NCI-H1417 (cell line): ENCODE results near the gene RBM42.

ENCODE experiments used
- DNase-seq, 3 experiments: peaks; one replicate each; lab custom pipeline; 2025; lab: John Stamatoyannopoulos, UW

RBM42 gene

DNA sequence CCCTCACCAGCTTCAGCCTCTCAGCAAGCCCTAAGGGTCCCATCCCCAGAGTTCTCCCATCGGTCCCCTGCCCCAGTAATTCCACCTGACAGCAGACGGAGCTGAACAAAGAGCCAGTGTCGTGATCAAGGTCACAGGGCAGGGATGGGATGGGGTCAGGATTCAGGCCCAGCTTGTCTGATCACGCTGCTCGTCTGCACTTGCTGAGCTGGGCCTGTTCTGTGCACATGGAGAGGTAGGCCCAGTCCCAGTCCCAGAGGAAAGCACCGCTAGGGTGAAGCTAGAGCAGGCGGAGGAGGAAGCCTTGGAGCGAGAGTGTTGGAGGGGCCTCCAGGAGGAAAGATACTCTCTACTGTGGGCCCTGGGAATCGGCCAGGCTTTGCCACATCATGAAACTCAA, 7.1 kb upstream of the RBM42 start:
- DNase-seq: no peak

DNA sequence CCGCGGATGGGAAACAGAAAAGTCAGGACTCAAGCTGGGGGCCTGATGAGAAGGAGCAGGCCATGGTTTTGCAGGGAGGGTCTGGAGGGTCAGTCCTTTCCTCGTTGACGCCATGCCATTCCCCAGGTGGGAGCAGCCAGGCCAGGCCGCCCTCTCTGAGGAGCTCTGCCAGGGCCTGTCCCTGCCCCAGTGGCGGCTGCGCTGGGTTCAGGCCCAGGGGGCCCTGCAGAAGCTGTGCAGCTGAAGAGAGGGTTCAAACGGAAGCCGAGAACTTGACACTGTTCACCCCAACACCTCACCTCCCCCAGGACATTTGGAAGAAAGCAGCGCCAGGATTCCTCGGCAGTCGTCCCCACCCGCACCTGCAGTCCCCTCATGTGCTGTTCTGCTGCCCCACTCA, 6.1 kb upstream of the RBM42 start:
- no peak for DNase-seq

DNA sequence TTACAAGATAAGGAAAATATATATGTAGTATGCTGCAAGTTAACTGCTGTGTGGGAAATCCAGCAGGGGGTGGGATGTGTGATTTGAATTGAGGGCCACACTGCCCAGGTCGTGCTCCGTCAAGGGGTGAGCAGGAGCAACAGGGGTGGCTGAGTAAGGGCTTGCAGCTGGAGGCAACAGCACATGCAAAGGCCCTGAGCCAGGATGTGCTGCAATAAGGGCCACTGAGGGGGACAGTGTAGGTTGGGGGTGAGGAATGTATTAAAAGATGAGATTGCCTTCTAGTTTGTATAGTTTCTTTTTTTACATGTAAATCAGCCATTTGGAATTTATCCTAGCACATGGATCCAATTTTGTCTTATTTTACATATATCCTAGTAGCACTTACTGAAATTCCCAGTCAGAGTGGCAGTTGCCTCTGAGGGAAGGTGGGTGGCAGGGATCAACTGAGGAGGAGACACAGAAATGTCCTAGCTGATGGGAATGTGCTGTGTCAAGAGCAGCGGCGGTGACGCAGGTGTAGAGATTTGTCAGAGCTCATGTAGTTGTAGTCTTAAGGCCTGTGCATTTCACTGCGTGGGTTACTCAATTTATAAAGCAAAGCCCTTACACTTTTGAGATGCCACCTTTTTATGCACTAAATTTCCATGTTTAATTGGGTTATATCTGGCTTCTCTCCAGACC, 5.4 kb upstream of the RBM42 start:
- DNase-seq: no peak

GRCh38 chr19:35628264-35628564, 622 bp upstream of the RBM42 start:
- DNase-seq: no peak

GRCh38 chr19:35629332-35629633, 447 bp downstream of the RBM42 start:
- DNase-seq: no peak

DNA sequence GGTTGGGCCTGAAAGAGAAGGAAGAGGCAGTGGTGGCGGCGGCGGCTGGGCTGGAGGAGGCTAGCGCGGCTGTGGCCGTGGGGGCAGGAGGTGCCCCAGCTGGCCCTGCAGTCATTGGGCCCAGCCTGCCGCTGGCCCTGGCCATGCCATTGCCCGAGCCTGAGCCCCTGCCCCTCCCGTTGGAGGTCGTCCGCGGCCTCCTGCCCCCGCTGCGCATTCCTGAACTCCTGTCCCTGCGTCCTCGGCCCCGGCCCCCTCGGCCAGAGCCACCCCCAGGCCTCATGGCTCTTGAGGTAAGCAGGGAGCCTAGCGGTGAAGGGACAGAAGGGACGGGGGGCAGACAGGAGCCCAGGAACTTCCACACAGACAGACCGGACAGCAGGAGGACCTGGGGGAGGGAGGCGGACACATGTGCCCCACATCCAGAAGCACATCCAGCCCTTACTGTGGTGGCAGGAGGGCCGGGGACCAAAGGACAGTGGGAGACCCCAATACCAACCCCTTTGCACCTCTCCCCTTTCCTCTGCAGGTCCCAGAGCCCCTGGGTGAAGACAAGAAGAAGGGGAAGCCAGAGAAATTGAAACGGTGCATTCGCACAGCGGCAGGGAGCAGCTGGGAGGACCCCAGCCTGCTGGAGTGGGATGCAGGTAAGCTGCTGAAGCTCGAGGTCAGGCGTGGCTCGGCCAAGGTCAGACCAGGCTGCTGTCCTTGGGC, 5.0 kb downstream of the RBM42 start:
- no peak for DNase-seq

DNA sequence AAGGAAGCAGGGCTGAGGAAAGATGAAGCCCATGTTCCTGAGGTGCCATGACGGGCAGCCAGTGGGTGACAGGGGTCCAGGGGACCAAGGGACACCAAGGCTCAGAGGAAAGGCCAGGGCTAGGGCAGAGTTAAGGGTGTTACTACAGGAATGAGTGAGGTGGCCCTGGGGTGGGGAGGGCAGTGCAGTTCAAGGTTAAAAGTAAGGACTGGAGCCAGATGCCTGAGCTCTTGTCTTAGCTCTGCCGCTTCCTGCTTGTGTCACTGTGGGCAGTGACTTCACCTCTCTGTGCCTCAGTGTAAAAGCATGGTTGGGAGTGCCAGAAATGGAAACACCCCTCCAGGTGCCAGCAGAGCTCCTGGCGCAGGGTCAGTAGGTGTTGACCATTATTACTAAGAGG, 7.8 kb downstream of the RBM42 start:
- no peak for DNase-seq

- DNase-seq: no peak
These were observed 8.3 kb downstream of the RBM42 start for GRCh38 chr19:35637165-35637564.

GRCh38 chr19:35639321-35639639, 10.4 kb downstream of the RBM42 start:
- no peak for DNase-seq

DNA sequence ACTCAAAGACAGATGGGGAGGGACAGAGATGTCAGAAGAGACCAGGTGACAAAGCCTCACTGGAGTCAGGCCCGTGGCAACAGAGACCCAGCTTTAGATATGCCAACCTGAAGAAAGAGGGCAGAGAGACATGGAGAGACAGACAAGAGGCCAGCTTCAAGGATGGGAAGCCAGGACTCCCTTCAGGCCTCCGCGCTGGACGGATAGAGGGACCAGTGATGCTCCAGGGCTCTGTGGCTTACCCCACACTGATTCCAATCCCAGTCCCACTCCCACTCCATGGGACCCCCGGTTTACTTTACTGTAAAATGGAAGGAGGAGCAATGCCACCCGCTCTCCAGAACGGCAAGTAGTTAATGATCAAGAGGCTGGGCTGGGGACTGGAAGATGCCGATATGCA, 11.0 kb downstream of the RBM42 start:
- no peak for DNase-seq

- no peak for DNase-seq
These were observed 12.8 kb downstream of the RBM42 start, which contains the start of gene ETV2 for GRCh38 chr19:35641515-35642151. Gene ETV2 (plus strand): TSS chr19:35641745. CDS start chr19:35642461, 716 bp downstream.

DNA sequence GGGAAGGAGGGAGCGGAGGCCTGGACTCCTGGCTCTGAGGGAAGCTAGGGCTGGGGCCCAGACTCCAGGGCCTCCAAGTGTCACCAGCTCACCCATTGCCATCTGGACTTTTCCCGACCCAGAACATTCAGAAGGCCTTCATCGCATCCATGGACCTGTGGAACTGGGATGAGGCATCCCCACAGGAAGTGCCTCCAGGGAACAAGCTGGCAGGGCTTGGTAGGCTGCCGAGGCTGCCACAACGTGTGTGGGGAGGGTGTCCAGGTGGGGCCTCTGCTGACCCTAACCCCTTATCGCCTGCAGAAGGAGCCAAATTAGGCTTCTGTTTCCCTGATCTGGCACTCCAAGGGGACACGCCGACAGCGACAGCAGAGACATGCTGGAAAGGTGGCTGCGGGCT, 13.5 kb downstream of the RBM42 start:
- DNase-seq: no peak

GRCh38 chr19:35642798-35643254, 14.0 kb downstream of the RBM42 start:
- DNase-seq: no peak

- DNase-seq: peak; percentile 86 to 89 (median 86)
These were observed 14.7 kb downstream of the RBM42 start for GRCh38 chr19:35643255-35644205.

DNA sequence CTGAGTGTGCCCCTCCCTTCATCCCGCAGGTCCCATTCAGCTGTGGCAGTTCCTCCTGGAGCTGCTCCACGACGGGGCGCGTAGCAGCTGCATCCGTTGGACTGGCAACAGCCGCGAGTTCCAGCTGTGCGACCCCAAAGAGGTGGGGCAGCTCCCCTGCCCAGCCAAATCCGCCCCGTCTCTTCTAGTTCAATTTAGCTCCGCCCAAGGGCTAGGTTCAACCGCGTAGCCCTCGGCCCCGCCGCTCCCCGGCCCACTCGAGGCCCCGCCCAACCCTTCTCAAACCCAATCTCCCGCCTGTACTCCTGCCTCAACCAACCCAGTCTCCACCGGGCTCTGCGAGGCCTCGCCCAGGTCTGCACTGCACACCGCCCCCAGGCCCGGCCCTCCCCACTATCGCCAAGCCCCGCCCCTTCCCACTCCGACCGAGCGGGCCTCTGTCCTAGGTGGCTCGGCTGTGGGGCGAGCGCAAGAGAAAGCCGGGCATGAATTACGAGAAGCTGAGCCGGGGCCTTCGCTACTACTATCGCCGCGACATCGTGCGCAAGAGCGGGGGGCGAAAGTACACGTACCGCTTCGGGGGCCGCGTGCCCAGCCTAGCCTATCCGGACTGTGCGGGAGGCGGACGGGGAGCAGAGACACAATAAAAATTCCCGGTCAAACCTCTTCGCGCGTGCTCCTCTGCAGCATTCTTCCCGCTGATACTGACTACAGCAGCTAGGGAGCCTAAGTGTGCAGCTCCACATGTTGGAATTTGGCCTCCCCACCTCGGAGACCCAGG, 15.6 kb downstream of the RBM42 start:
- DNase-seq: peak; percentile 85 to 94 (median 89)

- DNase-seq: peak; percentile 54 to 77 (median 66)
These were observed 16.3 kb downstream of the RBM42 start for GRCh38 chr19:35644987-35645679.

- DNase-seq: no peak
These were observed 17.1 kb downstream of the RBM42 start for GRCh38 chr19:35645680-35646511.

DNA sequence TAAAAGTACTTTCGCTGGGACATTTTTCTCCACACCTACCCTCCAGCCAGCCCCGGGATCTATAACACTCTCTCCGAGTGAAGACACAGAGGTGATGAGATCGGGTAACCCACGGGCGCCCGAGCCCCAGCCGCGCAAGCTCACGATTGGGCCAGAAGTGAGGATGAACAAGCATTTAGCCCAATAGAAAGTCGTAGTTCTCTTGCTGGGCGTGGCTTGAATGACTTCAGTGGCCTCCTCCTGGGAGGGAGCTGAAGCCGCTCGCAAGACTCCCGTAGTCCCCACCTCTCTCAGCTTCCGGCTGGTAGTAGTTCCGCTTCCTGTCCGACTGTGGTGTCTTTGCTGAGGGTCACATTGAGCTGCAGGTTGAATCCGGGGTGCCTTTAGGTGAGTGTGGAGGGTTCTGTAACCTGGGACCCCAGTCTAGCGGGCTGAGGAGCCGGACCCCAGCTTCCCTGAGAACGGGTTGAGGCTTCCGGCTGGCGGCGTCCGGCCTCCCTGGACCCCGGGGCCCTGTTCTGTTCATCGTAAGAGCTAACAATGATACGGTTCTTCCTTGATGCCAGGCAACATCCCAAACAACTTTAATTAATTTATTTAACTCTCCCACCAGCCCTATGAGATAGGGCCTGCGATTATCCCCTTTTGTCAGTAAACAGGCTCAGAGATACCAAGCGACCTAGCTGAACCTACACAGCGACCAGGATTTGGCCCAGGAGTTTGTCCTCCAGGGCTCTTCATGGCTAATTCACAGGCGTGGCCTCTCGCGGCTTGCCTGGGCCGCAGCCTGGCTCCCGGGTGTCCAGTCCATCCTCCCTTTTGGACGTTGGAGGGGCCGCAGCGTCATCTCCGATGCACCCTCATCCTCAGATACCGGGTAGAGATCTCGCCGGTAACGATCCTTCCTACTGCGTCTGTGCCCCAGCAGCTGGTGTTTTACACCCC, 19.5 kb downstream of the RBM42 start, which contains the start of gene COX6B1:
Gene COX6B1, plus strand, starts transcription at position 307 of the 945 bp plus-strand sequence. CDS start 2,921 bp downstream, outside the sequence.
- DNase-seq: peak; percentile 93 to 99 (median 98)

DNA sequence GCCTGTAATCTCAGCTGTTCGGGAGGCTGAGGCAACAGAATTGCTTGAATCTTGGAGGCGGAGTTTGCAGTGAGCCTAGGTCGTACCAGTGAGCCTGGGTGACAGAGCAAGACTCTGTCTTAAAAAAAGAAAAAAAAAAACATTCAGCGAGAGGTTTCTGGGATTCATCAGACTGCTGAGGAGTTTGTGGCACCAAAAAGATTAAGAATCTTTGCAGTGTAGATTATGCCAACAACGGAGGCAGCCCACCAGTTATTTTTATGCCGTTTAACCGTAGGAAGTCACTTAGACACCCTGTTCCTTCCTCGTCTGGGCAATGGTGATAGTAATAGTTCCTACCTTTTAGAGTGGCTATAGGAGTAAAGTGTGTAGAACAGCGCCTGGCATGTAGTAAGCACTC, 21.7 kb downstream of the RBM42 start:
- no peak for DNase-seq
